ENCODE data around the gene DGKB.

DGKB gene

DNA sequence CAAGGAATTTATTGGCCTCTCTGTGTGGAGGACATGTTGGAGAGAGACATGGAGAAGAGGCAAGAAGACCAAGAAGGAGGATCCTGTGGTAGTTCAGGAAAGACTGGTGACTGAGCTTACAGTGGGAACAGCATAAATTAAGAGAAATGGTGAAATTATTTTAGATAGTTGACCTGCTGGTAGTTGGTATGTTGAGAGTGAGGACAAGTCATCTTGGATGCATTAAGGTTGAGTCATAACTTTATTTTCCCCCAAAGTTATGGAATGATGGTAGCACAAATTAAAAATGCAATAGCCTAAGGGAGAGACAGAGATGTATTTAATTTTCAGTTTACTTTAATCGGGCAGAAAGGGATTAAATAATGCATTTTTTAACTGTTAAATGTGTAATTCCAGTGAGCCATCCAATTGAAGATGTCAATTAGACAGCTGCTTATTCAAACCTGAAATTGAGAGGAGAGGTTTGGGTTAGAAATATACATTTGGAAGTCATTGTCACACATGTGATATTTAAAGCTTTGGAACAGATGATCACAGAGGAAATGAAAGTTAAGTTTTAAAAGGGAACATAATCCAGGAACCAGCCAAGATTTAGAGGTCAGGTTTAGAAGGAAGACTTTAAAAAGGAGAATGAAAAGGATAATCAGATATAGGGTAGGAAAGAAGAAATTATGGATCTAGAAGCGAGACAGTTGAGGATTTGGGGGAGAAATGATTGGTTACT lies 80.6 kb downstream of the DGKB start:
- no peak for DNase-seq (ENCODE audit: low spot score)

DNA sequence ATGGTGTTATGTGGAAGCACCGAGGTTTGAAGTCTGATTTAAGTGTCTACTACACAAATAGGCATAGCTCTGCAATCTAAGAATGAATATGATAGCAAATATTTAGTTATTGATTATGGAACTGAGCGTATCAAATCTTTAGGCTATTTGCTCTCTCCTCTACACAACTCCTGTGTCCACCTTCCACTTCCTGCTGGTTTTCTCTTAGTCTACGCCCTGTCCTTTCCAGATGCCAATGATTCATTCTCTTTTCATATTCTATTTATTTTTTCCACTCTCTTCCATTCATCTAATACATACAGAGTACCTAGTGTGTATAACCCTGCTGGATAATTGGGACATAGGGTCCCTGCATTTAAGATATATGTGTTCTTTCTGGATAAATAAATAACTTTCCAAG lies 83.7 kb downstream of the DGKB start:
- no peak for DNase-seq (ENCODE audit: low spot score)

- no peak for DNase-seq (ENCODE audit: low spot score)
Measured at GRCh38 chr7:14817829-14818614, 84.5 kb downstream of the DGKB start.

DNA sequence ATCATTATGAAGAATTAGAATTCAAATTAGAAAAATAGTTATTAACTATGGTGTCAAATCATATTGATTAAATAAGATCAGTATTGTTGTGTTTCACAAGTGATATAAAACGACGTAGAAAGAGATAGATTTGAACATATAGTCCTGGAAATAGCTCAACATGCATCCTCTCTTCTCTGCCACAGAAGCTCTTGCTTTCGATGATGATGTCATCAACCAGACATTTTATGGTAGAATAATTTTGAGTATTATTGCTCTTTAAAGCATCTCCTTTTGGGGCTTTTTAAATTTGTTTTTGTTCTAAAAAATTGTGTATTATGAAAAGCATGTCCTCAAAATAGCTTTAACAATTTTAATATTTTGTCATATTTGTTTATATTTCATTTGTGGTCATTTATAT lies 95.0 kb downstream of the DGKB start:
- DNase-seq (ENCODE audit: low spot score), result no peak

- DNase-seq (ENCODE audit: low spot score), result no peak
Measured at GRCh38 chr7:14806891-14807290, 95.7 kb downstream of the DGKB start.

- DNase-seq (ENCODE audit: low spot score), result no peak
Measured at GRCh38 chr7:14805105-14805719, 97.3 kb downstream of the DGKB start.

DNA sequence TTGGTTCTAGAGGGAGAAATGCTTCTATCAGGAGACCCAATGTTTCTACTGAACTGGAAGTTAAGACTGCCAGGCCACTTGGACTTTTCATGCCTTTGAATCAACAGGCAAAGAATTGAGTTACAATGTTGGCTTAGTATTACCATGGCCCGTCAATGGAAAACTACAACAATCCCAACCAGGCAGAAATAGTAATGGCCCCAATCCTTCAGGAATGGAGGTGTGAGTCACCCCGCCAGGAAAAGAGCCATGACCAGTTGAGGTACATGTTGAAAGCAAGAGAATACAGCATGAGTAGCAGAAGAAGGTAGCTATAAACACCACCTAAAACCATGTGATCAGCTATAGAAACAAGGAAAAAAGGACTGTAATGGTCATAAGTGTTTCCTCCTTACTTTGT lies 101.9 kb downstream of the DGKB start:
- no peak for DNase-seq (ENCODE audit: low spot score)

GRCh38 chr7:14793151-14793550 lies 109.4 kb downstream of the DGKB start:
- no peak for DNase-seq (ENCODE audit: low spot score)

GRCh38 chr7:14787551-14787950 lies 115.0 kb downstream of the DGKB start:
- no peak for DNase-seq (ENCODE audit: low spot score)

GRCh38 chr7:14786314-14786895 lies 116.1 kb downstream of the DGKB start:
- no peak for DNase-seq (ENCODE audit: low spot score)

- no peak for DNase-seq (ENCODE audit: low spot score)
Measured at GRCh38 chr7:14777806-14778205, 124.7 kb downstream of the DGKB start.

- no peak for DNase-seq (ENCODE audit: low spot score)
Measured at GRCh38 chr7:14776266-14776665, 126.3 kb downstream of the DGKB start.

- DNase-seq (ENCODE audit: low spot score), result no peak
Measured at GRCh38 chr7:14773729-14774271, 128.8 kb downstream of the DGKB start.

GRCh38 chr7:14770614-14771013 lies 131.9 kb downstream of the DGKB start:
- DNase-seq (ENCODE audit: low spot score), result no peak

GRCh38 chr7:14769261-14769660 lies 133.3 kb downstream of the DGKB start:
- no peak for DNase-seq (ENCODE audit: low spot score)

DNA sequence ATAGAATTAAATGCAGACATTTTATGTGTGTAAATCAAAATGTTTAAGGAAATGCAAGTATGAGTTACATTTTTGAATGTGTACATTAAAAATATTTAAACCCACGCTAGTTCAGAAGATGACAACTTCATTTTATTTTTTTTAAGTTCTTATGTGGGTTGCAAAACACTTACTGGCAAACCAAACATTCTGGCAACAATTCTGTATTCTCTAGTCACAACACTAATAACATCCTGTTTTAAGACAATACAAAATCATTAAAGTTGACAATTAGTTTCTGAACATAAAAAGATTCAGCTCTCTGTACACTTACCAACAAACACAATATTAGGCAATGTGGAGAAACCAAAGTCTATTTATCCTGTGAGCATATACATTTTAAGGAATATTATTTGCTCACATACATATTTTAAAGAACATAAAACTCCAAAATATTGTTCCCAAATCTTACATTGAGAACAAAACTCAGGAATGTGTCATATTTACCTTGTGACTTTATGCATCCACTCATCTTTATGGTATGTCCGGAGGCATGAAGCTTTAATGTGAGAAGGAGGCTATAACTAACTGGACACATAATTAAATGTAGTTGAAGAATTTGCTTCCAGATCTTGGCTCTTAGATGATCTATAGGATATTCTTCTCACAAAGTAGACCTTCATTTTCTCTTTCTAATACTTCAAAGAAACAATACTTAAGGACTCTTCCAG lies 134.7 kb downstream of the DGKB start:
- DNase-seq (ENCODE audit: low spot score), result no peak

DNA sequence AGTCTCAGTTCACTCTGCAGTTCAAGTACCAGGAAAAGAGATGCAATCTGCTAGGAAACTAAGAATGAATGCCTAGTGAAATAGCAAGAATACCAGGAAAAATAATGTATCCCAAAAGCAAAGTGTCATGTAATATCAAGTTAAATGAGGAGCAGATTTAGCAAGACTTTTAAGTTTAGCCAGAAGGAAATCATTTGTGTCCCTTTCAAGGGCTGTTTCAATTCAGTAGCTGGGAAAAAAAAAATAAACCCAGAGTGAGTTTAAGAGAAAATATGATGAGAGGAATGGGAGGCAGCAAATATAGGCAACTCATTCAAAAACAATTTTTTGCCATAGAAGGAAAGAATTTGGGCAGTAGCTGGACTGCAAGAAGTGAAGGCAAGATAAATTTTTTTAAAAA lies 135.8 kb downstream of the DGKB start:
- DNase-seq (ENCODE audit: low spot score), result no peak

- no peak for DNase-seq (ENCODE audit: low spot score)
Measured at GRCh38 chr7:14765731-14766130, 136.8 kb downstream of the DGKB start.

DNA sequence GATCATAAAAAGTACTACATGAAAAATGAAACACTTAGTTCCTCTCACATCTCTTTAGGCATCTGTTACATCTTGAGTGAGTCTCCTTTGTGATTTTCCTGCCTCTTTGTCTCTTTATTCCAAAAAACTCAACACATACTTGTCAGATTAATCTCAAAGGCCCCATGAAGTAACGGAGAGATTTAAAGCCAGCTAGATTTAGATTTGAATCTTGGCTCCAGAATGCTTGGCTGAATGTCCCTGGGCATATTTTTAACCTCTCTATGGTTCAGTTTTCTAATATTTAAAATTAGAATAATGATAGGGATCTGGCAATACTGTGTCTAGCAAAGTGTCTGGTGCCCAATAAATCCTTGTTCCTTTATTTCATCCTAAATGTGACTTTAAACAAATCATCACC lies 140.0 kb downstream of the DGKB start:
- DNase-seq (ENCODE audit: low spot score), result no peak

- DNase-seq (ENCODE audit: low spot score), result no peak
Measured at GRCh38 chr7:14761510-14762296, 140.8 kb downstream of the DGKB start.
